HG02852 (cell line): ENCODE data around the gene TTC39C.

Experiments used
- ATAC-seq: cut with Tn5 transposase; IDR thresholded peaks from one replicate; pipeline ENCODE4 v1.9.1; 2021; ENCODE audit warnings: mild to moderate bottlenecking, moderate library complexity; ENCODE audit not compliant: unreplicated experiment

TTC39C gene

GRCh38 chr18:24177499-24178133 lies 163.1 kb downstream of the TTC39C start:
- ATAC-seq = no peak

DNA sequence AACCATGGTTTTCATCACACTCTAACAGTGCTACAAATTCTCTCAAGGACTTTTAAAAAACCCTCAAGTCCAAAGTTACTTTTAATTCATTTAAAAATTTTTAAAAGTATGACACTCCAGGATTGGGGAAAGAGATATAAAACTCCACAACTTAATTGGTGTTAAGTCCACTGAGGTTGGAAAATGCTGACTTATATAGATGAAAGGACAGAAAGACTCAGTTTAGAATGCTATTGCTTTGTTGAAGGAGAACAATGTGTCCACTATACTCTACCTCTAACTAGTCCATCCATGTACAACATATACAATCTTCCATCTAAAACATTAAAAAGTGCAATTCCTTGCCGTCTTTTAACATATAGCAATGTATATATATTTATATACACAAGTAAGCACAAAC lies 165.5 kb downstream of the TTC39C start:
- no peak for ATAC-seq

- no peak for ATAC-seq
Observed at GRCh38 chr18:24181806-24182205, 167.3 kb downstream of the TTC39C start.
